MM.1S (cell line): Measurements from ENCODE around the gene ZNF217.
"Not testable (repeated sequence)": the region's sequence is repeated elsewhere in the genome, so short reads cannot be mapped to it uniquely, and the experiment has no call there.

Experiments used
- DNase-seq: peaks from one replicate; pipeline ENCODE4 v3.0.0-alpha.2; 2015
- H2AFZ ChIP-seq: fragments of 300-600 bp; sonication (generic); 2 replicates; pipeline ENCODE4 v1.6.0; 2016; ENCODE audit warnings: antibody characterized with exemption, low read length
- H3F3A ChIP-seq: fragments of 300-600 bp; sonication (generic); 2 replicates; pipeline ENCODE4 v1.6.1; 2016; ENCODE audit warnings: mild to moderate bottlenecking, antibody characterized with exemption, low read length, moderate library complexity, mixed read lengths; ENCODE audit not compliant: insufficient read depth
- H3K27ac ChIP-seq: fragments of 300-600 bp; sonication (generic); 2 replicates; pipeline ENCODE4 v1.5.1; 2016; ENCODE audit warnings: mild to moderate bottlenecking, low read length
- H3K27me3 ChIP-seq: fragments of 300-600 bp; sonication (generic); replicated peaks from 2 replicates; pipeline ENCODE4 v1.6.0; 2016; ENCODE audit warnings: low read length; ENCODE audit not compliant: insufficient read depth
- H3K36me3 ChIP-seq: fragments of 300-600 bp; sonication (generic); replicated peaks from 2 replicates; pipeline ENCODE4 v1.6.1; 2016; ENCODE audit warnings: mild to moderate bottlenecking, low read length, mixed read lengths; ENCODE audit not compliant: insufficient read depth
- H3K4me1 ChIP-seq: fragments of 300-600 bp; sonication (generic); 2 replicates; pipeline ENCODE4 v1.6.1; 2016; ENCODE audit warnings: low read length, mixed read lengths
- H3K4me2 ChIP-seq: fragments of 300-600 bp; sonication (generic); 2 replicates; pipeline ENCODE4 v1.6.0; 2016; ENCODE audit warnings: low read depth, low read length
- H3K4me3 ChIP-seq: fragments of 300-600 bp; sonication (generic); 2 replicates; pipeline ENCODE4 v1.5.1; 2016; ENCODE audit warnings: low read length, mixed read lengths
- H3K79me2 ChIP-seq: fragments of 300-600 bp; sonication (generic); 2 replicates; pipeline ENCODE4 v1.6.1; 2016; ENCODE audit warnings: mixed run types, low read length, mixed read lengths
- H3K9ac ChIP-seq: fragments of 300-600 bp; sonication (generic); 2 replicates; pipeline ENCODE4 v1.6.1; 2016; ENCODE audit warnings: low read length, mixed read lengths
- H3K9me2 ChIP-seq: fragments of 300-600 bp; sonication (generic); replicated peaks from 2 replicates; pipeline ENCODE4 v1.6.1; 2016; ENCODE audit warnings: mild to moderate bottlenecking, low read length, mixed read lengths; ENCODE audit not compliant: insufficient read depth
- H3K9me3 ChIP-seq: fragments of 300-600 bp; sonication (generic); replicated peaks from 2 replicates; pipeline ENCODE4 v1.6.1; 2016; ENCODE audit warnings: mild to moderate bottlenecking, low read length, mixed read lengths; ENCODE audit not compliant: insufficient read depth
- H4K20me1 ChIP-seq: fragments of 300-600 bp; sonication (generic); 2 replicates; pipeline ENCODE4 v1.6.1; 2016; ENCODE audit warnings: mild to moderate bottlenecking, low read length, moderate library complexity, mixed read lengths; ENCODE audit not compliant: insufficient read depth
- EZH2 ChIP-seq: fragments of 300-600 bp; sonication (generic); optimal IDR thresholded peaks from 2 replicates; pipeline ENCODE3; 2017; ENCODE audit warnings: low read depth, mild to moderate bottlenecking, antibody characterized with exemption, low read length, mixed read lengths
- EZH2phosphoT487 ChIP-seq: fragments of 300-600 bp; sonication (generic); IDR thresholded peaks from 2 replicates; pipeline ENCODE4 v1.6.1; 2018; ENCODE audit warnings: antibody characterized with exemption, low read length
- TF ChIP-seq, protein P1 (sequence below): fragments of 300-600 bp; sonication (generic); IDR thresholded peaks from 2 replicates; pipeline ENCODE4 v1.5.1; 2016; ENCODE audit warnings: antibody characterized with exemption, low read length, mixed read lengths

Gene ZNF217

DNA sequence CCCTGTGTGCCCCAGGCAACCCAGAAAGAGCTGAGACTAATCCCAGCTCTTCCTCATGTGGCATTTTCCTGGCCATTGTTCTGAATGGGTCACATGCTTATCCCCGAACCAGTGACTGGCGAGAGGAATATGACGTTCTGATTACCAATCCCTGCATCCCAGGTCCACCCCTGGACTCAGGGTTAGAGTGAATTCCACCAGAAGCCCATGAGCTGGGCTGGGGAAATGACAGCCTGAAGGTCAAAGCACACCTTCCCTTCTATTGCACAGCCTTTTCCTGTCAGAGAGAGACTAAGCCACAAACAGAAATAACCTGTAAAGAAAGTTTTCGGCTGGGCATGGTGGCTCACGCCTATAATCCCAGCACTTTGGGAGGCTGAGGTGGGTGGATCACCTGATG is 70.9 kb downstream of the ZNF217 start:
- H3K9me2 ChIP-seq = no peaks in the 10 kb centered on the region
- no peaks in the 10 kb centered on the region for H3F3A ChIP-seq
- TF ChIP-seq EZH2 (no peak), EZH2phosphoT487 (no peak)
- TF ChIP-seq, protein P1, sequence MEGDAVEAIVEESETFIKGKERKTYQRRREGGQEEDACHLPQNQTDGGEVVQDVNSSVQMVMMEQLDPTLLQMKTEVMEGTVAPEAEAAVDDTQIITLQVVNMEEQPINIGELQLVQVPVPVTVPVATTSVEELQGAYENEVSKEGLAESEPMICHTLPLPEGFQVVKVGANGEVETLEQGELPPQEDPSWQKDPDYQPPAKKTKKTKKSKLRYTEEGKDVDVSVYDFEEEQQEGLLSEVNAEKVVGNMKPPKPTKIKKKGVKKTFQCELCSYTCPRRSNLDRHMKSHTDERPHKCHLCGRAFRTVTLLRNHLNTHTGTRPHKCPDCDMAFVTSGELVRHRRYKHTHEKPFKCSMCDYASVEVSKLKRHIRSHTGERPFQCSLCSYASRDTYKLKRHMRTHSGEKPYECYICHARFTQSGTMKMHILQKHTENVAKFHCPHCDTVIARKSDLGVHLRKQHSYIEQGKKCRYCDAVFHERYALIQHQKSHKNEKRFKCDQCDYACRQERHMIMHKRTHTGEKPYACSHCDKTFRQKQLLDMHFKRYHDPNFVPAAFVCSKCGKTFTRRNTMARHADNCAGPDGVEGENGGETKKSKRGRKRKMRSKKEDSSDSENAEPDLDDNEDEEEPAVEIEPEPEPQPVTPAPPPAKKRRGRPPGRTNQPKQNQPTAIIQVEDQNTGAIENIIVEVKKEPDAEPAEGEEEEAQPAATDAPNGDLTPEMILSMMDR = no peak
- no peaks in the 10 kb centered on the region for H3K27me3 ChIP-seq
- H3K4me3 ChIP-seq = no peak overlapping the region
- H3K4me1 ChIP-seq = no peaks in the 10 kb centered on the region
- H3K79me2 ChIP-seq = no peaks in the 10 kb centered on the region
- no peak overlapping the region for H3K4me2 ChIP-seq
- no peak overlapping the region for H3K27ac ChIP-seq
- no peak overlapping the region for H3K9ac ChIP-seq
- no peak for DNase-seq
- no peaks in the 10 kb centered on the region for H3K9me3 ChIP-seq
- H2AFZ ChIP-seq = 0 out of 2 replicates have a peak overlapping the region, but pooled peaks have one; percentile 34
- no peaks in the 10 kb centered on the region for H3K36me3 ChIP-seq
- no peaks in the 10 kb centered on the region for H4K20me1 ChIP-seq

DNA sequence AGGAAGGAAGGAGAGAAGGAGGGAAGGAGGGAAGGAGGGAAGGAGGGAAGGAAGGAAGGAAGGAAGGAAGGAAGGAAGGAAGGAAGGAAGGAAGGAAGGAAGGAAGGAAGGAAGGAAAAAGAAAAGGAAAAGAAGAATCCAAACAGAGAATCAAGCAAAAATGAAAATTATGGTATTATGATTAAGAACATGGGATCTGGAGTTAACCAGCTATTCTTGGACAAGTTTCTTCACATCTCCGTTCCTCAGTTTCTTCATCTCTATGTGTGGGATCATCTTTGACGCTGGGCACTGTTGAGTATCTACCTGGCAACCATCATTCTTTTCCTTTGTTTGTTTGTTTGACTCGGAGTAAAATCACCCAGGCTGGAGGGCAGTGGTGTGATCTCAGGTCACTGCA is 71.6 kb downstream of the ZNF217 start:
- H3K4me3 ChIP-seq = no peak overlapping the region
- no peak overlapping the region for H3K4me2 ChIP-seq
- H3K27ac ChIP-seq = no peak overlapping the region
- no peaks in the 10 kb centered on the region for H3K9me3 ChIP-seq
- no peaks in the 10 kb centered on the region for H3F3A ChIP-seq
- DNase-seq = no peak
- H3K9ac ChIP-seq = no peak overlapping the region
- no peaks in the 10 kb centered on the region for H3K9me2 ChIP-seq
- no peak overlapping the region for H2AFZ ChIP-seq
- no peaks in the 10 kb centered on the region for H4K20me1 ChIP-seq
- no peak for TF ChIP-seq EZH2phosphoT487
- TF ChIP-seq EZH2 = no peak
- TF ChIP-seq, protein P1 = no peak
- H3K79me2 ChIP-seq = no peaks in the 10 kb centered on the region
- no peaks in the 10 kb centered on the region for H3K36me3 ChIP-seq
- H3K27me3 ChIP-seq = no peaks in the 10 kb centered on the region
- no peaks in the 10 kb centered on the region for H3K4me1 ChIP-seq

DNA sequence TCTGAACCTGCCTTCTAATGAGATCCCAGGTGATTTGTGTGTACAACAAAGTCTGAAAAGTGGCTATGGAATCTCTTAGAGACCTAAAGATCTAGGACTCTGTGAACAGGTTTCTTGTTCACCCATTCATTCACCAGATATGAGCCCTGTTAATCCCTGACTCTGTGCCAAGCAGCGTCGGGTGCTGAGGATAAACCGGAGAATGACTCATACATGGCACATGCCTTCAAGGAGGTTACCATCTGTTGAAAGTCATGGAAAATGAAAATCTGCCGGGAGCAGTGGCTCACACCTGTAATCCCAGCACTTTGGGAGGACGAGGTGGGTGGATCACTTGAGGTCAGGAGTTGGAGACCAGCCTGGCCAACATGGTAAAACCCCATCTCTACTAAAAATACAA is 72.2 kb downstream of the ZNF217 start:
- H3K4me3 ChIP-seq, H3K4me1 ChIP-seq, H3K27me3 ChIP-seq, H3K9me2 ChIP-seq, H3K9me3 ChIP-seq, H3K36me3 ChIP-seq, H4K20me1 ChIP-seq, H2AFZ ChIP-seq, H3K9ac ChIP-seq, H3K79me2 ChIP-seq, H3F3A ChIP-seq, H3K4me2 ChIP-seq, DNase-seq, H3K27ac ChIP-seq: not testable (repeated sequence)

DNA sequence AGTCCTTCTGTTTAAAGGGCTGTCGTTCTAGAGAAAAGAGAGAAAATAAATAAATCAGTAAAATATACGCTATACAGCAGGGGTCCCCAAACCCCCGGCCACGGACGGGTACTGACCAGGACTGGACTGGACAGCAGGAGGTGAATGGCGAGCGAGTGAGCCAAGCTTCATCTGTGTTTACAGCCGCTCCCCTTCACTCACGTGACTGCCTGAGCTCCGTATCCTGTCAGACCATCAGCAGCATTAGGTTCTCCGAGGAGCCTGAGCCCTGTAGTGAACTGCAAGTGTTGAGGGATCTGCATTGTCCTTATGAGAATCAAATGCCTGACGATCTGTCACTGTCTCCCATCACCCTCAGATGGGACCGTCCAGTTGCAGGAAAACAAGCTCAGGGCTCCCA is 76.5 kb downstream of the ZNF217 start:
- no peaks in the 10 kb centered on the region for H3K9me3 ChIP-seq
- no peak overlapping the region for H3K4me3 ChIP-seq
- no peaks in the 10 kb centered on the region for H4K20me1 ChIP-seq
- H3K79me2 ChIP-seq = no peaks in the 10 kb centered on the region
- no peak overlapping the region for H3K9ac ChIP-seq
- no peak overlapping the region for H3K27ac ChIP-seq
- no peaks in the 10 kb centered on the region for H3K27me3 ChIP-seq
- TF ChIP-seq, protein P1 = no peak
- TF ChIP-seq EZH2 = no peak
- TF ChIP-seq EZH2phosphoT487 = no peak
- no peak overlapping the region for H3K4me2 ChIP-seq
- H3K9me2 ChIP-seq = no peaks in the 10 kb centered on the region
- H3K36me3 ChIP-seq = no peaks in the 10 kb centered on the region
- no peaks in the 10 kb centered on the region for H3F3A ChIP-seq
- no peaks in the 10 kb centered on the region for H3K4me1 ChIP-seq
- no peak for DNase-seq
- H2AFZ ChIP-seq = no peak overlapping the region
